NCI-H446 treated with DMSO at 0.1 percent for 48 hours (cell line): ENCODE measurements around the gene TLL2.

Source experiments
- DNase-seq: peaks from one replicate; lab custom pipeline; 2025; lab: John Stamatoyannopoulos, UW

Gene TLL2

DNA sequence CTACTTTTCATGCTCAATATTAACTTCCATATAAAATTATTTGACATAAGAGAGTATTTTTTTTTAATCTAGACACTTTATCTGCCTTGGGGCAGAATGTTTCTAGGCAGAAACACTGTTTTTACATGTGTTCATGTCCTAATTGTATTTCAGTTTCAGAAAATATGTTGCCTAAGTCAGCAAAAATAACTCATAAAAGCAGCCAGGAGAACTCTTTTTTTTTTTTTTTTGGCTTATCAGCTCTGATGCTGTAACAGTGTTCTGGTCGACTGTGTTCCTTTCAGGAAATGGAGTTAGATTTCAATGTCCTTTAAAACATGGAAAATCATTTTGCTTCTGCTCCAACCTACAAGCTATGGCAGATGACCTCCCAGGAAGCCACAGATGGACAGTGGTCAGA is 91.7 kb downstream of the TLL2 start:
- DNase-seq: no peak

DNA sequence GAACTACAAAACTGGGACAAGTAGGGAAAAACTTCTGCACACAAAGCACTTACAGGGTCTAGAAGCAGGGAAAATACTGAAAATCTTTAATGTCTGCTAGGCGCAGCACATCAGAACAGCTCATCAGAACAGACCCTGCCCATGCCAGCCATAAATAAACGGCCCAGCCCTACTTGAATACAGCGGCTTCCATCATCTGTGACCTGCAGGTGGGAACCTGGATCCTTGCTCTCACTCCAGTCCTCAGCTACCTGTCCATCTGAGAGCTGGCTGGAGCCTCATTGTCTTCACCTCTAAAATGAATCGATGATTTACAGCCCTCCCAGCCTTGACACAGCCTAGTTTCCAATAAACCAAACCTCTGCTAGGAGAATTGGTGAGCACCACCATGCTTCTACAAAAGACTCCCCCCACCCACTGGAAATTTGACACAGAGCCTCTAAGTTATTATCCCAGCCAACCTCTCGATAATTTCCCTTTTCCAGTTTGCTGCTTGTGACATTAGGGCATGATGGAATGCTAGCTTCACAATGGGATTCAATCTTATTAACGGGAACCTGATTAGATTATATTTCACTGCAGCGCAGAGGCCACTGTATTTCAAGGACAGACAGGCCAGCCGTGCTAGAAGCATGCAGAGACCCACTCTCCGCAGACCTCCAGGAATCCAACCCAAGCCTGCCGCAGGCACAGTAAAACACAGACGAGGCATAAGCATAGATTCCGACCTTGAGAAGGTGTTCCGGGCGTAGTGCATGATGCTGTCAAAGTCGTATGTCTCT is 93.3 kb downstream of the TLL2 start:
- no peak for DNase-seq

DNA sequence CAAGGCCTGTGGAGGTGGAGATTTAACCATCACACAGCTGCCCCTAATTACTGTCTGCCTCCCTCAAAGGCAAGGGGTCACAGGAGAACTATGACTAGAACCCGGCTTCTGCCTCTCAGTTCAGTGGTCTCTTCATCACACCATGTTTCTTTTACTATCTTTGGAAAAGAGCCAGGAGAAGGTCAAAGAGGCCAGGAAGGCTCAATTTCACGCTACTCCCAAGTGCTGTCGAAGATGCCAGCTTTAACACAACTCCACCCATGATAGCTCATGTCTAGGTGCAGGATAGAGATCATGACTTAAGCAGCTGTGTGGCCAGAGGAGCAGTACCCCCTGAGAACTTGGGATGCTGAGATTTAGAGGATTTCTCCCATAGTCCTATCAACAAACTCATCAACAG is 94.4 kb downstream of the TLL2 start:
- no peak for DNase-seq

DNA sequence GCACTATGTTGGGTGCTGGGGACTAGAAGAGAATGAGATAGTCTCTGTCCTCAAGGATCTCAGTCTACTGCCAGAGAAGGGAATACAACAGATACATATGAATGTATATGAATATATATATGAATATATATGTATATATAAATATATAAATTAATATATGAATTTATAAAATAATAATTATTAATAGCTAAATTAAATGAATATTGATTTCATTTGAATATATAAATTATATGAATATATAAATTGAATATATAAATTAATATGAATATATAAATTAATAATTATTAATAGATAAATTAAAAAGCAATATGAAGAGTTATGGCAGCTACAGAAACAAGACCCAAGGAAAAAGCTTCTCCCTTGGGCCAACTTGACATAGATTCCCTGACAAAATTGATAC is 95.1 kb downstream of the TLL2 start:
- DNase-seq: no peak

DNA sequence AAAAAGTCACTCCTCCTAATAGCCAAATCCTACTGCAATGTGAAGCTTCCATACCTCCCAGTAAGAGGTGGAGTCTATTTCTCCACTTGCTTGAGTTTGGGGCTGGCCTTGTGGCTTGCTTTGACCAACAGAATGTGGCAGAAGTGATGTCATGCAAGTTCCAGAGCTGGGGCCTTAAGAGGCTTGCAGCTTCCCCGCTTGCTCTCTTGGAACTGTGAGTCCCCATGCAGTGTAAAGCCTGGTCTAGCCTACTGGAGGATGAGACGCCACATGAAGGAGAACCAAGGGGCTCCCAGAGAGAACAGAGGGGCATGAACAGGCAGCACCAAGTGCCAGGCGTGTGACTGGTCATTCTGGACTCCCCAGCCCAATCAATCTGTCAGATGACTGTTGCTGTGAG is 96.3 kb downstream of the TLL2 start:
- no peak for DNase-seq

DNA sequence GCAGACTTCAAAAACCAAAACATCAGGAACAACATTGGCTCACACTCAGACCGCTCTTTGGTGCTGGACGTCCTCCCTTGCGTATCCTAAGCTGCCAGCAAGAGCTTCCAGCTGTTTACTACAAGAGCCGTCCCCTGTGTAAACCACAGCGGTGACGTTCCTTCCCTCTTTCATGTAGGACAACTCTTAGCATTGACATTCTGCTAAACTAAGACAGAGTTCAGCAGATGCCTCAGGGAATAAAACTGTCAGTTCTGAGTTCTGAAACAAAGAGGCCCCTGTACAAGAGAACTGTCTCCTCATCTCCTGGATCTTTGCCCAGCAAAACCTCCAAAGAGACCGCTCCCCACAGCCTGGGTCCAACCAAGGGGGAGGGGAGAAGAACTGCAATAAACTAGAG is 97.1 kb downstream of the TLL2 start:
- DNase-seq: no peak

DNA sequence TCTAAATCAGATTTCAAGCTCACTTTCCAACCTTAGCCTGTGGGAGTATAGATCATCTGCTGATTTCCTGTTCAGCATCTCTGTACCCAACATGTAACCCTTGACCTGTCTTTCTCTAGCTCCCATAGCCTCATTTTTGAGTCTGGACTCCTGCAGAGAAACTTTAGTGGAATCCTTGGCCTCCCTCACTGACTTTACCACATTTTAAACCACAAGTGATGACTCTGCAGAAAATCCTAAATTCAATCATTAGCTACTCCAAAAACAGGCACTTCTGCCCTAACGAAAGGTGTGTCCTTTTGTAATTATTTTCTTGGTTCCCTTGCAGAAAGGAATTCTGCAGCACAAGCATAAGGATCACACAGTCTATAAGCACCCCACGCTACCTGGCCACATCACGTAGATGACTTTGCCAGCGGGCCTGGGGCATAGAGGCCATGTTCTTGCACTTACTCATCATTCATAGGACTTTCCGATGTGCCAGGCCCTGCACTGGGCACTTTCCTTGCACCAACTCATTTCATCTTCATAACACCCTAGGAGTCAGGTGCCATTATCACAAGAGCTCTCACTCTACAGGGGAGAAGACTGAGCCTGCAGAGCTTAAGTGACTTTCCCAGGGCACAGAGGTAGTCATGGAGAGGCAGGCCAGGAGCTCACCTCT is 97.7 kb downstream of the TLL2 start:
- DNase-seq: no peak

DNA sequence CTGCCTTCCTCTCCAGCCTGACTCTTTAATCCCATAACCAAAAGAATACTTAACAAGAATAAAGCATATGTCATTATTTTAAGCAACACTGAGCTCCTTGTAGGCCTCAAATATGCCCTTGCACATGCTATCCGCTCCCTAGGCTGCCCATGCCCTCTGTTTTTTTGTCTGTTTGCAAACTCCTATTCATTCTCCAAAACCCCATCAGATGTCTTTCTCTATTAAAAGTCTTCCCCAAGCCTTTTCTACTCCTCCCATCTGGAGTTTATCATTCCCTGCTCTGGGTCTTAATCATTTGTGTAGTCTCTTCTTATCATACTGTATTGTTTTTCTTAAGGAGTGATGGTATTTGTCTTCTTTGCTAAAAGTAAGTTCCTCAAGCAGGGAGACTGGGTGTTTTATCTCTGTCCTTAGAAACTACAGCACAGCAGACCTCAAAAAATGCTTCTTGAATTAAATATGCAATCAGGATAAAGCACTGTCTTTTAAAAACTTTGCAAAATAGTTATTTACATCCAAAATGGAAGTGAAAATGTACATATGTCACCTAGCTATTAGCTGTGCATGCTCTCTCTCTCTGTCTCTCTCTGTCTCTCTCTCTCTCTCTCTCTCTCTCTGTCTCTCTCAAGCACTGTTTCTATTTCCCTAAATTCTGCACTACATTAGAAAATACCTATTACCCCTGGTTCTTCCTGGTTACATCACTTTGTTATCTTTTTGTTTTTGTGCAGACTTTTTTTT is 98.4 kb downstream of the TLL2 start:
- DNase-seq: no peak

DNA sequence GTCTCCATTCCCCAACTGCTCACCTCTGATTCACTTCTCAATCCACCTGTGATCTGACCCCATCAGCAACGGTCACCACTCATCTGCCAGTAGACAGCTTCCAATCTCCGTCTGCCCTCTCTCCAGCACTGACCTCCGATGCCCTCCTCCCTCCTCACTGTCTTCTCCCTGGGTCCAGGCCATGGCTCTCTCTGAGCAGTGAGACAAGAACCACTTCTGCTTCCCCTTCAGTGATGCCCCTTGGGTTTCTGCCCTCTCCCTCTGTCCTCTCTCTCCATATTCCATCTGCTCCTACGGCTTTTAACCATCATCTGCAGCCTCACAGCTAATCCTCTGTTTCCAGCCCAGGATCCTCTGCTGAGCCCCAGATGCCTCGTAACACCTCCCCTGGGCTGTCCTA is 99.4 kb downstream of the TLL2 start:
- DNase-seq: no peak

DNA sequence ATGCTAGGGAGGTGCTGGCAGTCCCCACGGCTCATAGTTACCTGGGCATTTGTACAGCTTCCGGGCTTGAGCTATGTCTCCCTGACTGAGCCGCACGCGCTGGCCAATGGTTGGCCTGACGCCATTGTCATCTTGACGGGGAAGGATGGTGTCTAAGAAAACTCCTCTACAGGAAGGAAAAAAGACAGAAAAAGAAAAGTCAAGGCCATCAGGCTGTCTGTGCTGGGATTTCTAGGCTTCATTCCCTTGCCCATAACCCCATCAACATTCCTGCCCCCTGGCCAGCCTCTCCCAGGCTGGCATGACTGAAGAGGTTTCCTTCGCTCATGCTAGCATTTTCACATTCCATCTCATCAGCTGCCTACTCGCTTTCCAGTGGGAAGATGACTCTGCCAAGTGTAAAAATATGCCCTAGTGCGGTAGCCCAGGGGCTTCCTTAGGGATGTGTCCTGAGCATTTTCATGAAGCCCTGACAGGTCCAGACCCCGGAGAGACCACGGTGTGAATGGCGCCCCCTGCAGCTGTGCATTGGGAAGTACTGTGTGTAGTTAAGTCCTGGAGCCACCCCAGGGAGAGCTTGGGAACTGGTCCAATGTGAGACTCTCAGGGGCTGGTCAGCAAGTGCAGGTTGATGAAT is 100.5 kb downstream of the TLL2 start:
- DNase-seq: no peak

DNA sequence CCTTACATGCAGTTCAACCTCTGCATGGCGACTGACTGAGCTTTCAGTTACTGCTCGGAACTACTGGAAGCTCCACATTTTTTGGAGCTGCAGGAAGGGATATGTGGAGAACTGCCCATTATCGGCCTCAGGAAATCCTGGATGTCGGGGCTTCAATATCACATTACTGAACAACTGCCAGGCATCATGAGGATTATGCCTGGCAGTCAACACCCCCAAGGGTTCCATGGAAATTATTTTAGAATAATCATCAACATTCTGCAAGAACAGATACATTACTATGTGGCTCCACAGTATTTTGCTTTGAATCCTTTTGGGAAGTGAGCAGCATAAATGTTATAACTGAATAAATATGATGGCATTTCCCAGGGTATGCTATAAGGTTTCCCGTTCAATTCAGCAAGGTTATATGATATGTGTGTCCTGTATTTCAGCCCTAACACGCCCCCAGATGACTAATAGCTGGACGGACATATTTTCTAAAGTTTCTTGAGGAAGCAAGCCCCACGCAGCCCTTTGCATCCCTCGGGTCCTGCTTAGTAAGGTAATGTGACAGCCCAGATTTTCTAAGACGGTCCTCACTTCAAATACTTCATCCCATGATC is 101.9 kb downstream of the TLL2 start:
- DNase-seq: no peak

DNA sequence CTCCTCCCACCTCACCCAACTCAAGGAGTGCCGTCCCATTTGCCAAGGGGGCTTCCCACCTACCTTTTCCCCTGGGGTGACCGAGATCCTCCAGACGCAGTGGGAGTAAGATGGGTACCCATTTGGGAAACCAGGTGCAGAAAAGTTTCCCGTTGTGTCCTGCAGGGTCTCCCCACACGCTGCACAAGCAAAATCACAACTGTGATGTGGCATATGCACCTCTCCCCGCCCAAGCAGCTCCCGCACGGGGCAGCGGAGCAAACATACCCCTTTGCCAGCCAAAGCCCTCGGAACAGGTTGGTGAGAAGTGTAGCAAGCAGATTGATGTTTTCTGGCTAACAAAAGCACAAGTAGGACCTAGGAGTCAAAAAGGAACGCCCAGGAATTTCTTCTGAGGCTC is 103.4 kb downstream of the TLL2 start:
- no peak for DNase-seq

DNA sequence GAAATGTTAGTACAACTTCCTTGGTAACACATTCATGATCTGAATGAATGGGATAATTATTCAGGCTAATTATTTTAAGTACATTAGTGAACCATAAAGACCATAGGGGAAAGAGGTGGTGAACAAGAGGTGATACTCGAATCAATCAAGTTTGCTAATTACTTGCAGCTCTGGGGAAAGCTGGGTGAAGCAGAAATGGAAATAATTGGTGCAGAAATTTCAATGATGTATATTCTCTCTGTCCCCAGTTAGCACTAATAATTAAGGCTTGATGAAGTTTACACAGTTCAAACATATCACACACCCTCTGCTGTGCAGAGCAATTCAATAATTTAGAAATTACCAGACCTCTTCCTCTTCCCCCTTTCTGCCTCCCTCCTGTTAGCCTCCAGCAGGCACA is 105.5 kb downstream of the TLL2 start:
- no peak for DNase-seq

DNA sequence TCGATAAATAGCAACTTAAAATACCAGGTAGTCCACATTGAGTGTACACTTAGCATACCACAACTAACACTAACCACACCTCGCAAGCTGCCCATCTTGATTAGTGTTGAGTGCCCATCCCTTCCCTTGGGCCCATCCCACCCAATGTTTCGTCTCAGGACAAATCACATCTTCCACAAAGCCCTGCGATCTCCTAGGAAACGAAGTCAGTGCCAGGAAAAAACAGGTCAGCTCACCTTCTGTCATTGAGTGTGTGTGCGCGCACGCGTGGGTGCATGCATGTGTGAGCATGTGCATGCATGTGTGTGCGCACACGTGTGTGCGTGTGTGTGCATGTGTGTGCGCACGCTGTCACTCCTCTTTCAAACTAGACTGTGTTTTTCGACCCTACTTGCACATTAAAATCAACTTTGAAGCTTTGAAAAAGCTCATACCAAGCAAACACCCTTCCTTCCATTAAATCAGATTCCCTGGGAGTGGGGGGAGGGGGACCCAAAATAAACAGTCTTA is 106.1 kb downstream of the TLL2 start:
- DNase-seq: no peak

DNA sequence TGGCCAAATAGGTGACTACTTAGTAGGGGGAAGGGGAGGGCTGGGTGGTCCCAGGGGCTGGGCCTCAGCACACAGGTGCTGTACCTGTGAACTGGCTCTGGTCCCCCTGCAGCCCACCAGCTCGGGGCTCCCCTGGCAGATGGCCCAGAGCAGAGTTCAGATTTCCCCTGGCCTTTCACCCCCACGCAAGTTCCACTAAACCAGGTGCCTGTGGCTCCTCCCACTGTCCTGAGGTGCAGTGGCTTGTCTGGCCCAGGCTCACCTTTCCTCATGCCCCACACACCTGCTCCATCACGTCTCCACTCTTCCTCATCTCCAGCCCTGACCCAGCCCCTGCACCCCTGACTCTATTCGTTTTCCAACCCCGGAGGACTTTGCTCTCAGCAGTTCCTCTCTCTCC is 107.6 kb downstream of the TLL2 start:
- DNase-seq: no peak

DNA sequence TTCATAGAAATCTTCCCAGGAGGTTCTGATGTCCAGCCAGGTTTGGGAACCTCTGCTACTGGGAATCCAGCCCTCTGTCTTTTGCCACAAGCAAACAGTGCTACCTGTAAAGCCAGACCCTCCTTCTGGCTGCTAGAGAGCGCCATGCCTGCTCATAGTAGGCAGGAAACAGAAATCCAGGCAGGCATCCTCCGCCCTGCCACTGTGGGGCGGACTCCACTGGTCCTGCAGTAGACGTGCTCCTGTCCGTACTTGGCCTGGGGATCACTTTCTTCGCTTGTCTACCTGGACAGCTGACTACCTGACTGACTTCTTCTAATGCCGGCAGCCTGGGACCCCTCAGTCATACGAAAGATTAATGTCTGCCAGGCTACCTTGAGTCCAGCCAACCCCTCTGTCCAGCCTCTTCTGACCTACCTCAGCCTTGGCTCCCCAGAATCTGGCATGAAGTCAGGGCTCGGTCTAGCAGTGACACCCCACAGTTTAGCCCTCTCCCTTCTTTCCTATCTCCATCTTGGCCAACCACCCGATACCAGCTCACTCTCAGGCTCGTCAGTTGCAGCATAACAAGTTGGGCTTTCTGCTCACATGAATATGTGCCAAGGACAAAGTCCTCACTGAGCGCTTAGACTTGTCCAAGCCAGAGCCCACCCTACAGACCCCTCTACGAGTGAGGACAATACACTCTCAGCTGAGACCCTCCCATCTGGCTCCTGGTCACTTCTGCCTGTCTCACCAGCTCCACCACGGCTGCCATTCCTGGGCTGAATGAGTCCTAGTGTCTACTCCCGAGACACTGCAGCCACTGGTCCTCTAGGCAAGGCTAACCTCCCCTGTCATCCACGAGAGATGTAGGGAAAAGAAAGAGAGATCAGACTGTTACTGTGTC is 111.1 kb downstream of the TLL2 start:
- DNase-seq: no peak

DNA sequence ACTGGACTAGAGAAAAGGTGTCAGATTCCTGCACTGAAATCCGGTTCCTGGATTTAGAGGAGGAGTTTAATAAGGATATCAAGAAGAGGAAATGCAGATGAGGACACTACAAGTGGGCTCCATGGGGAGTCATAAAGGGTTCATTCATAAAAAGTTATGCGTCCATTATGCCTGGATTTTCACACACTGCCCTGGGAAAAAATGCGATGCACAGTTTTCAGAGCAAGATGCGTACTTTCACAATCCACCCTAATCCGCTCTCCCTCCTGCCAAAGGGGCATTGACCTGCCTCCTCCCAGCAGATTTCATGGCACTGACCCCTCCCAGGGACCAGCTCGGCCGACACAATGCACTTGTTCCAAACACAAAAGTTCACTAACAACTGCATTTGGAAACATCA is 112.7 kb downstream of the TLL2 start:
- DNase-seq: no peak

DNA sequence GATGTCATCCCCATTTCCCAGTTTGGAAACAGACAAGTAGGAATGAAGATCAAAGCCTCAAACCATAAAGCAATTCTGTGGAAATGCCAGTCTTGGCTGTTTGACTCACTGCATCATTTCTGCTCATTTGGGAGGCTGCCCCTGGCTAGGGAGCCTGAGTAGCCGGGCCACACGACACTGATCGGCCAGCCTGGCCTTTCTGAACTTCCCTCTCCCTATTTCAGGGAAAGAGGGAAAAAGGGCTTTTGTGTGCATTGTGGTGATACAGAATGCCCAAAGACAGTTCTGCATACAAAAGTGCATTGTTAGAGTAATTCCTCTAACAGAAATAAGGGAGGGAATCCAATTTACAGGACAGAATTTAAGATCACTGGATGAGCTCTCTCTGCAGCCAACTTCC is 113.3 kb downstream of the TLL2 start:
- DNase-seq: no peak

DNA sequence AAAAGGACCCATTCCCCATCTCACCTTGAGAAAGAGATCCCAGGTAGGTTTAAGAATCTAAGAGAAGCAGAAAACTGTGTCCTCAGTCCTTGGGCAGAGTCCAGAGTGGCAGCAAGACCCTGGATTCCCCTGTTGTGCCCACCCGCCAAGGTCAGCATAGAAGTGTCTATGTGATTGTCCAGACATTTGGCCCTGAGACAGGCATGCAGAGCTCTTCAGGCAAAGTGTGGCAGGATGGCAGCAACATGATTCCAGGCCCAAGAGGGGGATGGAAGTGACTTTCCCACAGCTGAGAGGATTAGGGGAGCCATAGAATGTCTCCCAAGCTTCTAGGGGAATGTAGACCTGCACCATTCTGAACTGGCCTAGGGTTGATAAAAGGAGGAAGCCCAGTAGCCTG is 115.8 kb downstream of the TLL2 start:
- DNase-seq: no peak

DNA sequence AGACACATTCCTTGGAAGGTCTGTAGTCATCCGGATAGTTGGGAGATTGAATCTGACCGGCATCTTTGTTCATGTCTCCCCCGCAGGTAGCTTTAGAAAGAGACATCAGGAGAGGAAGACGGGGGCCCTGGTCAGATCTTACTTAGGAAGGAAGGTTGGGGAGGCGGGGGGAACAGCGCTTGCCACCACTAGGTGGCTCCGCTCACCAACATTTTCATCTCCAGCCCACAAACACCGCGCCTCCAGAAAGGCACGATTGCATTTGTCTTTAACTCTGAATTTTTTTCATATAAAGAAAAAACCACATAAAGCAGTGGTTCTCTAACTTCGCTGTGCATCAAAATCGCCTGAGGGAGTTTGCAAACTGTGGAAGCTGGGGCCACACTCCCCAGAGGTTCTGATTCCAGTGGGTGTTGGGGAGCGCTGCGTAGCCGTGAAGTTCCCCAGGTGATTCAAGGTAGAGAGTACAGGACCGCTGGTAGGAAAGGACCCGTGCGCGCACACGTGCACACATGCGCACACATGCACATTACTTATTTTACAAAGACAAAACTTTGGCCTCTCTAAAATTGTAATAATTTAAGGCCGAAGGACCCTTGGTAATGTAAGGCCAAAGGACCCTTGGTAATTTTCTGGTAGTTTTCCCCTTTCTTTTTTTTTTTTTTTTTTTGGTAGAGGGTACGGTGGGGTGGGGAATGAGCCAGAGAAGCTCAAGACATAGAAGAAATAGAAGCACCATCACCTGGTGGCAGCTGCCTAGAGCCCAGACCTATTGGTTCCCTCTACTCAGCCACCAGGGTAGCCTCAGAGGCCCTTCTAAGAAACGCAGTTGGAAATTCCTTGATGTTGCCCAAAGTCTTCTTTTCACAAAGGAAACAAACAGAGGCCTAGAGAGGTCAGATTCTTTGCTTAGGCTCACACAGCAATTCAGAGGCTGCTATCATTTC is 117.5 kb downstream of the TLL2 start:
- no peak for DNase-seq
